Hepatocyte (in vitro differentiated cells): ENCODE results near the gene DIPK1A. TPM values are rescaled to one million over a fixed set of nuclear protein-coding genes. Genes with fewer than 3 reads are reported as not detected.

Experiments used
- DNase-seq: peaks from one replicate; pipeline ENCODE4 v3.0.0-alpha.2; 2016; ENCODE audit warnings: low spot score
- H2AFZ ChIP-seq: fragments of 200-600 bp; sonication (generic); 2 replicates; pipeline ENCODE4 v1.6.0; 2016; ENCODE audit warnings: antibody characterized with exemption, mild to moderate bottlenecking
- H3K27ac ChIP-seq: fragments of 200-600 bp; sonication (generic); 2 replicates; pipeline ENCODE4 v1.5.1; 2016; ENCODE audit warnings: mild to moderate bottlenecking
- H3K27me3 ChIP-seq: fragments of 200-600 bp; sonication (generic); 2 replicates; pipeline ENCODE4 v1.6.1; 2016
- H3K36me3 ChIP-seq: fragments of 200-600 bp; sonication (generic); replicated peaks from 2 replicates; pipeline ENCODE4 v1.5.1; 2016; ENCODE audit warnings: low read depth; ENCODE audit not compliant: insufficient read depth
- H3K4me1 ChIP-seq: fragments of 200-600 bp; sonication (generic); 2 replicates; pipeline ENCODE4 v1.5.1; 2016; ENCODE audit warnings: mild to moderate bottlenecking, moderate library complexity; ENCODE audit not compliant: insufficient read depth
- H3K4me2 ChIP-seq: fragments of 200-600 bp; sonication (generic); 2 replicates; pipeline ENCODE4 v1.6.0; 2016
- H3K4me3 ChIP-seq: fragments of 200-600 bp; sonication (generic); 2 replicates; pipeline ENCODE4 v1.5.1; 2016; ENCODE audit warnings: mild to moderate bottlenecking
- H3K79me2 ChIP-seq: fragments of 200-600 bp; sonication (generic); 2 replicates; pipeline ENCODE4 v1.6.0; 2017; ENCODE audit warnings: mild to moderate bottlenecking
- H3K9me2 ChIP-seq: fragments of 200-600 bp; sonication (generic); replicated peaks from 2 replicates; pipeline ENCODE4 v1.6.0; 2017; ENCODE audit warnings: mild to moderate bottlenecking; ENCODE audit not compliant: insufficient read depth
- H3K9me3 ChIP-seq: fragments of 200-600 bp; sonication (generic); 2 replicates; pipeline ENCODE4 v1.5.1; 2016; ENCODE audit warnings: low read depth, mild to moderate bottlenecking
- H4K20me1 ChIP-seq: fragments of 200-600 bp; sonication (generic); 2 replicates; pipeline ENCODE4 v1.6.0; 2016; ENCODE audit warnings: mild to moderate bottlenecking; ENCODE audit not compliant: insufficient read depth, poor library complexity, severe bottlenecking
- EZH2 ChIP-seq: fragments of 200-600 bp; sonication (generic); IDR thresholded peaks from 2 replicates; pipeline ENCODE4 v1.6.1; 2016; ENCODE audit warnings: antibody characterized with exemption, mild to moderate bottlenecking, borderline replicate concordance
- EZH2phosphoT487 ChIP-seq: fragments of 200-600 bp; sonication (generic); IDR thresholded peaks from one replicate; pipeline ENCODE4 v1.6.1; 2018; ENCODE audit warnings: antibody characterized with exemption, mild to moderate bottlenecking, low read depth, moderate library complexity; ENCODE audit not compliant: unreplicated experiment, severe bottlenecking
- WGBS: methylation state at CpG from one replicate; pipeline ENCODE4 v1.1.6; 2016; ENCODE audit warnings: low lambda C conversion rate; ENCODE audit errors: missing lambda C conversion rate; 5-methylcytosine and 5-hydroxymethylcytosine counted together
- polyA plus RNA-seq: library from polyadenylated mRNA; unstranded; fragments of >200 nt; fragmentation: Nextera tagmentation; extraction: Ambion mirVana; gene quantifications from 2 replicates; pipeline ENCODE4 v1.2.1, GENCODE V29; 2016
- total RNA-seq: library from RNA; depleted of rRNA; stranded (reverse); fragments of >200 nt; gene quantifications from 2 replicates; pipeline ENCODE4 v1.2.3, GENCODE V29; 2014
- TF ChIP-seq, protein P1 (sequence below): fragments of 200-600 bp; sonication (generic); IDR thresholded peaks from 2 replicates; pipeline ENCODE4 v1.5.1; 2016; ENCODE audit warnings: antibody characterized with exemption, mild to moderate bottlenecking; ENCODE audit not compliant: poor library complexity

The DIPK1A gene
- total and polyA plus RNA-seq, 2 experiments from 2014 or later, result 18.0 to 19.7 TPM

DNA sequence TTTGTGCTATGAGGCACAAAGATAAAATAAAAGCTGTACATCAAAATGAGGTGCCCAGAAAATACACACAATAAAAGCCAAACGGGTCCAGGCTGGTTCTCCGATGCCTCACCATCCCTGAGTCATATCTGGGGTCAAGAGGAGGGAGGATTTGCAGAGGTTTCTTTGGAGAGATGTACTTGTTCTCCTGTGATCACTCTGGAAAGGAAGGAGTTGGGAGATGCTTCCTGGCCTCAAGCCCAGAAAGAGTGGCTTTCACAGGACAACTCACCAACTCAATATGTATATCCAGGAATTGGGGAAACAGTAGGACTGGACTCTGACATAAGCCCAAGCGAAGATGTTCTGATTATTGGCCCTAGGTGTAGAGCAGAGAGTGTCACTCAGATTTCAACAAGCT is 51.9 kb downstream of the DIPK1A start:
- H3K36me3 ChIP-seq, result no peaks in the 10 kb centered on the region
- WGBS, result 96% methylated on average over 3 of the region's 3 CpGs
- peaks cover 6% of the 10 kb centered on the region for H3K4me1 ChIP-seq
- H3K9me2 ChIP-seq, result no peaks in the 10 kb centered on the region
- no peak for DNase-seq
- no peaks in the 10 kb centered on the region for H3K9me3 ChIP-seq
- H3K79me2 ChIP-seq, result peaks cover 18% of the 10 kb centered on the region
- H2AFZ ChIP-seq, result no peak overlapping the region
- H3K4me2 ChIP-seq, result peak overlapping the region; percentile 48
- no peaks in the 10 kb centered on the region for H4K20me1 ChIP-seq
- TF ChIP-seq EZH2phosphoT487 (no peak), EZH2 (no peak)
- TF ChIP-seq, protein P1, sequence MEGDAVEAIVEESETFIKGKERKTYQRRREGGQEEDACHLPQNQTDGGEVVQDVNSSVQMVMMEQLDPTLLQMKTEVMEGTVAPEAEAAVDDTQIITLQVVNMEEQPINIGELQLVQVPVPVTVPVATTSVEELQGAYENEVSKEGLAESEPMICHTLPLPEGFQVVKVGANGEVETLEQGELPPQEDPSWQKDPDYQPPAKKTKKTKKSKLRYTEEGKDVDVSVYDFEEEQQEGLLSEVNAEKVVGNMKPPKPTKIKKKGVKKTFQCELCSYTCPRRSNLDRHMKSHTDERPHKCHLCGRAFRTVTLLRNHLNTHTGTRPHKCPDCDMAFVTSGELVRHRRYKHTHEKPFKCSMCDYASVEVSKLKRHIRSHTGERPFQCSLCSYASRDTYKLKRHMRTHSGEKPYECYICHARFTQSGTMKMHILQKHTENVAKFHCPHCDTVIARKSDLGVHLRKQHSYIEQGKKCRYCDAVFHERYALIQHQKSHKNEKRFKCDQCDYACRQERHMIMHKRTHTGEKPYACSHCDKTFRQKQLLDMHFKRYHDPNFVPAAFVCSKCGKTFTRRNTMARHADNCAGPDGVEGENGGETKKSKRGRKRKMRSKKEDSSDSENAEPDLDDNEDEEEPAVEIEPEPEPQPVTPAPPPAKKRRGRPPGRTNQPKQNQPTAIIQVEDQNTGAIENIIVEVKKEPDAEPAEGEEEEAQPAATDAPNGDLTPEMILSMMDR, result no peak
- H3K27ac ChIP-seq, result peak overlapping the region; percentile 62
- no peak overlapping the region for H3K4me3 ChIP-seq
- H3K27me3 ChIP-seq, result no peaks in the 10 kb centered on the region

- Histone ChIP-seq H3K9me3 (no peaks in the 10 kb centered on the region), H3K4me1 (peaks cover 6% of the 10 kb centered on the region), H4K20me1 (no peaks in the 10 kb centered on the region), H3K27me3 (no peaks in the 10 kb centered on the region), H3K79me2 (peaks cover 15% of the 10 kb centered on the region), H3K36me3 (no peaks in the 10 kb centered on the region), H3K4me2 (no peak overlapping the region), H3K27ac (no peak overlapping the region), H3K9me2 (no peaks in the 10 kb centered on the region), H2AFZ (no peak overlapping the region), H3K4me3 (no peak overlapping the region)
- TF ChIP-seq EZH2 (no peak), EZH2phosphoT487 (no peak)
- TF ChIP-seq, protein P1, result no peak
- DNase-seq, result no peak
- 77% methylated on average over 2 of the region's 2 CpGs for WGBS
These were observed 53.1 kb downstream of the DIPK1A start for GRCh38 chr1:92907949-92908684.

GRCh38 chr1:92903765-92904164 is 57.5 kb downstream of the DIPK1A start:
- H4K20me1 ChIP-seq, result no peaks in the 10 kb centered on the region
- no peaks in the 10 kb centered on the region for H3K9me2 ChIP-seq
- 95% methylated on average over 1 of the region's 1 CpG for WGBS
- no peaks in the 10 kb centered on the region for H3K9me3 ChIP-seq
- no peaks in the 10 kb centered on the region for H3K36me3 ChIP-seq
- H2AFZ ChIP-seq, result no peak overlapping the region
- TF ChIP-seq, protein P1, result no peak
- TF ChIP-seq EZH2phosphoT487 (no peak), EZH2 (no peak)
- peaks cover 6% of the 10 kb centered on the region for H3K4me1 ChIP-seq
- no peak overlapping the region for H3K27ac ChIP-seq
- no peaks in the 10 kb centered on the region for H3K27me3 ChIP-seq
- H3K4me3 ChIP-seq, result no peak overlapping the region
- H3K79me2 ChIP-seq, result peaks cover 2% of the 10 kb centered on the region
- no peak overlapping the region for H3K4me2 ChIP-seq
- DNase-seq, result no peak
